Memory B cell (primary cell): ENCODE results near the gene PLPPR2.
"Not testable (repeated sequence)": the region's sequence is repeated elsewhere in the genome, so short reads cannot be mapped to it uniquely, and the experiment has no call there.

Experiments
- ATAC-seq: fragments of 150-1000 bp; cut with Tn5 transposase; 2 replicates; pipeline ENCODE4 v1.10.0; 2021; ENCODE audit warnings: low read depth, mild to moderate bottlenecking, moderate library complexity
- DNase-seq, 2 donors: peaks; one replicate each; pipeline ENCODE4 v3.0.0; 2022; ENCODE audit warnings: low spot score in 2 of 2
- H3K27ac Mint-ChIP-seq: one replicate; pipeline ENCODE4 v1.8.0; 2022; ENCODE audit warnings: mild to moderate bottlenecking, moderate library complexity, mixed read lengths
- H3K27me3 Mint-ChIP-seq: one replicate; pipeline ENCODE4 v1.8.0; 2022; ENCODE audit warnings: mixed read lengths
- H3K36me3 Mint-ChIP-seq: one replicate; pipeline ENCODE4 v1.8.0; 2022; ENCODE audit warnings: mild to moderate bottlenecking, mixed read lengths
- H3K4me1 Mint-ChIP-seq: one replicate; pipeline ENCODE4 v1.8.0; 2022; ENCODE audit warnings: mixed read lengths
- H3K4me3 Mint-ChIP-seq: one replicate; pipeline ENCODE4 v1.8.0; 2022; ENCODE audit warnings: mild to moderate bottlenecking, moderate library complexity, mixed read lengths
- H3K9me3 Mint-ChIP-seq: one replicate; pipeline ENCODE4 v1.8.0; 2022; ENCODE audit warnings: mixed read lengths

The PLPPR2 gene

GRCh38 chr19:11354102-11354501 is 1.1 kb upstream of the PLPPR2 start:
- peaks cover 11% of the 10 kb centered on the region for H3K4me1 Mint-ChIP-seq
- H3K36me3 Mint-ChIP-seq = peaks cover 11% of the 10 kb centered on the region
- H3K27ac Mint-ChIP-seq, ATAC-seq, DNase-seq, H3K9me3 Mint-ChIP-seq, H3K4me3 Mint-ChIP-seq: not testable (repeated sequence)
- H3K27me3 Mint-ChIP-seq = peaks cover 15% of the 10 kb centered on the region

DNA sequence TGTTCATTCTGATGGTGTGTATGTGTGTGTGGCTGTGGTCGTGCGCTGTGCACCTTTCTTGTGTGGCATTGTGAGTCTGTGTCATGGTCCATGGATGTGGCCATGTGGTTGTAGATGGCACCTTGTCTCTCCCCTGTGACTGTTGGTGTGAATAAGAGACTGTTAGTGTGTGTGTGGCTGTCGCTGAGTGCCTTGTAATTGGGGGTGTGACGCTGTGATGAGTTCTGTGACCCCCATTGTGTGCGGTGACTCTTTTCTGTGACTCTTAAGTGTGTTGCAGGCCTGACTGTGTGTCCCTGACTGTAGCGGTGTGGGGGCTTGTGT is 804 bp downstream of the PLPPR2 start:
- Mint-ChIP-seq H3K4me3 (peak overlapping the region; percentile 71), H3K27ac (no peak overlapping the region), H3K9me3 (no peaks in the 10 kb centered on the region), H3K27me3 (peaks cover 17% of the 10 kb centered on the region), H3K4me1 (peaks cover 11% of the 10 kb centered on the region), H3K36me3 (peaks cover 3% of the 10 kb centered on the region)
- no peak for ATAC-seq
- no peak for DNase-seq

- no peaks in the 10 kb centered on the region for H3K9me3 Mint-ChIP-seq
- ATAC-seq = no peak
- peaks cover 11% of the 10 kb centered on the region for H3K4me1 Mint-ChIP-seq
- H3K36me3 Mint-ChIP-seq = peaks cover 3% of the 10 kb centered on the region
- H3K27ac Mint-ChIP-seq = no peak overlapping the region
- no peak overlapping the region for H3K4me3 Mint-ChIP-seq
- no peak for DNase-seq
- H3K27me3 Mint-ChIP-seq = peaks cover 17% of the 10 kb centered on the region
Observed at GRCh38 chr19:11356676-11357550, 1.7 kb downstream of the PLPPR2 start.

DNA sequence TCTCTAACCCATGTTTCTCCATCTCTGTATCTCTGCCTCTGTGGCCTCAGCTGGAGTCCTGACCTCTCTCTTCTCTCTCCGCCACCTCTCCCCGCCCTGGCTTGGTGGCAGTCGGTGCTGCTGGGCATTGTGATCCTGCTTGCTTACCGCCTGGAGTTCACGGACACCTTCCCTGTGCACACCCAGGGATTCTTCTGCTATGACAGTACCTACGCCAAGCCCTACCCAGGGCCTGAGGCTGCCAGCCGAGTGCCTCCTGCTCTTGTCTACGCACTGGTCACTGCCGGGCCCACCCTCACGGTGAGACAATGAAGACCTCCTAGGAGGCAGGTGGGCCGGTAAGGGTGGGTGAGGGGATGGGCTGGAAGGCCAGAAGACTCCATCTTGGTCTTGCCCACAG is 4.2 kb downstream of the PLPPR2 start:
- no peak for ATAC-seq
- Mint-ChIP-seq H3K9me3 (no peaks in the 10 kb centered on the region), H3K27ac (no peak overlapping the region), H3K4me1 (peaks cover 11% of the 10 kb centered on the region), H3K4me3 (no peak overlapping the region), H3K27me3 (peaks cover 17% of the 10 kb centered on the region), H3K36me3 (peaks cover 4% of the 10 kb centered on the region)
- no peak for DNase-seq

DNA sequence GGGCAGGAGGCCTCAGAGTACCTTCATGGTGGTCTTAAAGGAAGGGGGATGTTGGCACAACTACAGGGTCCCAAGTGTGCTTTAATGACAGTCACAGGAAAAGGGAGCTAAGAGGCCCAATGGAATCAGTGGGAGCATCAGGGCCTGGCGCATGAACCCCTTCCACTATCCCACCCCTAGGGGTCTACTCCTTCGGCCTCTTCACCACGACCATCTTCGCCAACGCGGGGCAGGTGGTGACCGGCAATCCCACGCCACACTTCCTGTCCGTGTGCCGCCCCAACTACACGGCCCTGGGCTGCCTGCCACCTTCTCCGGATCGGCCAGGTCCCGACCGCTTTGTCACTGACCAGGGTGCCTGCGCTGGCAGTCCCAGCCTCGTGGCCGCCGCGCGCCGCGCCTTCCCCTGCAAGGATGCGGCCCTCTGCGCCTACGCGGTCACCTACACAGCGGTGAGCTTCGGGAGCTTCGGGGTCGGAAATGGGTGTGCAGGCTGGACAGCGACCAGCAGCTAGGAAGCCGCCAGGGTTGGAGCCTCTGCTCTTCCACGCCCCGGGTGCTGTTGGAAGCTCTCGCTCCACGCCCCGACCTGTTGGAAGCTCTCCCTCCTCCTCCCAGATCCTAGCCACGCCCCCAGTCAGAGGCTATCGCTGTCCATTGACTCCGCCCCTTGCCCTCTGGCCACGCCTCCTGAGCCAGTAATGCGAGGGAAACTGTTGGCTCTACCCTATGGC is 6.0 kb downstream of the PLPPR2 start:
- no peak overlapping the region for H3K27ac Mint-ChIP-seq

GRCh38 chr19:11361771-11362731 is 6.8 kb downstream of the PLPPR2 start:
- Mint-ChIP-seq H3K4me3 (no peak overlapping the region), H3K27ac (no peak overlapping the region), H3K36me3 (peaks cover 9% of the 10 kb centered on the region), H3K4me1 (peaks cover 4% of the 10 kb centered on the region), H3K9me3 (no peaks in the 10 kb centered on the region), H3K27me3 (peaks cover 2% of the 10 kb centered on the region)
- DNase-seq = no peak
- no peak for ATAC-seq

More for the DNA sequence above, 6.0 kb downstream of the PLPPR2 start:
- DNase-seq (no peak), ATAC-seq (no peak)
- H3K9me3 Mint-ChIP-seq = no peaks in the 10 kb centered on the region
- H3K27me3 Mint-ChIP-seq = peaks cover 9% of the 10 kb centered on the region
- H3K4me3 Mint-ChIP-seq = no peak overlapping the region
- H3K4me1 Mint-ChIP-seq = peaks cover 4% of the 10 kb centered on the region
- peaks cover 7% of the 10 kb centered on the region for H3K36me3 Mint-ChIP-seq

GRCh38 chr19:11363881-11364280 is 8.6 kb downstream of the PLPPR2 start:
- peaks cover 14% of the 10 kb centered on the region for H3K36me3 Mint-ChIP-seq
- DNase-seq (no peak), ATAC-seq (no peak)
- H3K27ac Mint-ChIP-seq = no peak overlapping the region
- peaks cover 2% of the 10 kb centered on the region for H3K27me3 Mint-ChIP-seq
- no peaks in the 10 kb centered on the region for H3K9me3 Mint-ChIP-seq
- peaks cover 2% of the 10 kb centered on the region for H3K4me1 Mint-ChIP-seq
- no peak overlapping the region for H3K4me3 Mint-ChIP-seq

DNA sequence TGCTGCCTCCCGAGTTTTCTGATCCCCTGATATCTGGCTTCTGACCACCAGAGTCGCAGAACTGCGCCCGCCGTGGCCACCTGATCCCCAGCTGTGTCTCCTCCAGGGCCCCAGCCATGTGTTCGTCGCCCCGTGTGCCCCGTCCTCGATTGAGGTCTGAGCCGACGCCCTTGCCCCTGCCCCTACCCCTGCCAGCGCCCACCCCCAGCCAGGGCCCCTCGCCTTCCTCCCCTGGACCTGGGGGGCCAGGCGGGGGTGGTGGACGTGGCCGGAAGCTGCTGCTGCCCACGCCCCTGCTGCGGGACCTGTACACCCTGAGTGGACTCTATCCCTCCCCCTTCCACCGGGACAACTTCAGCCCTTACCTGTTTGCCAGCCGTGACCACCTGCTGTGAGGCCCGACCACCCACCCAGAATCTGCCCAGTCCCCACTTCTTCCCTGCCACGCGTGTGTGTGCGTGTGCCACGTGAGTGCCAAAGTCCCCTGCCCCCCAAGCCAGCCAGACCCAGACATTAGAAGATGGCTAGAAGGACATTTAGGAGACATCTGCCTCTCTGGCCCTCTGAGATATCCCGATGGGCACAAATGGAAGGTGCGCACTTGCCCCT is 9.2 kb downstream of the PLPPR2 start:
- ATAC-seq (no peak), DNase-seq (no peak)
- Mint-ChIP-seq H3K27ac (no peak overlapping the region), H3K36me3 (peaks cover 18% of the 10 kb centered on the region), H3K27me3 (no peaks in the 10 kb centered on the region), H3K4me1 (peaks cover 5% of the 10 kb centered on the region), H3K9me3 (no peaks in the 10 kb centered on the region), H3K4me3 (no peak overlapping the region)

- peaks cover 6% of the 10 kb centered on the region for H3K4me1 Mint-ChIP-seq
- ATAC-seq (no peak), DNase-seq (no peak)
- no peak overlapping the region for H3K4me3 Mint-ChIP-seq
- no peaks in the 10 kb centered on the region for H3K9me3 Mint-ChIP-seq
- H3K27me3 Mint-ChIP-seq = no peaks in the 10 kb centered on the region
- no peak overlapping the region for H3K27ac Mint-ChIP-seq
- H3K36me3 Mint-ChIP-seq = peaks cover 23% of the 10 kb centered on the region
Observed at GRCh38 chr19:11364935-11365334, 9.7 kb downstream of the PLPPR2 start.

- Mint-ChIP-seq H3K4me1 (peaks cover 6% of the 10 kb centered on the region), H3K9me3 (no peaks in the 10 kb centered on the region), H3K27ac (no peak overlapping the region), H3K27me3 (no peaks in the 10 kb centered on the region), H3K4me3 (no peak overlapping the region), H3K36me3 (peaks cover 24% of the 10 kb centered on the region)
- no peak for ATAC-seq
- DNase-seq = no peak
Observed at GRCh38 chr19:11365557-11366117, 10.4 kb downstream of the PLPPR2 start.

DNA sequence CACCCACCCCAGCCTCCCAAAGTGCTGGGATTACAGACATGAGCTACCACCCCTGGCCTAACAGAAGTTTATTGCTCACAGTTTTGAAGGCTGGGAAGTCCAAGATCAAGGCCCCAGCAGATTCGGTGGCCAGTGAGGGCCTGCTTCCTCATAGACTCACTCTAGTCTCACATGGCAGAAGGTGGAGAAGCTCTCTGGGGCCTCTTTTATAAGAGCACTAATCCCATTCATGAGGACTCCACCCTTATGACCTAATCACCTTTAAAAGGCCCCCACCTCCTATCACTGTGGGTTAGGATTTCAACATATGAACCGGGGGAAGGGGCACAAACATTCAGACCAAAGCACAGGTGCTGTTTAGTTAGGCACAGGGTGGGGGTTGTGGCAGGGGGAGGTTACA is 12.3 kb downstream of the PLPPR2 start:
- H3K4me1 Mint-ChIP-seq = peaks cover 6% of the 10 kb centered on the region
- no peaks in the 10 kb centered on the region for H3K27me3 Mint-ChIP-seq
- no peak overlapping the region for H3K4me3 Mint-ChIP-seq
- no peaks in the 10 kb centered on the region for H3K9me3 Mint-ChIP-seq
- DNase-seq = no peak
- no peak for ATAC-seq
- no peak overlapping the region for H3K27ac Mint-ChIP-seq
- H3K36me3 Mint-ChIP-seq = peaks cover 28% of the 10 kb centered on the region

DNA sequence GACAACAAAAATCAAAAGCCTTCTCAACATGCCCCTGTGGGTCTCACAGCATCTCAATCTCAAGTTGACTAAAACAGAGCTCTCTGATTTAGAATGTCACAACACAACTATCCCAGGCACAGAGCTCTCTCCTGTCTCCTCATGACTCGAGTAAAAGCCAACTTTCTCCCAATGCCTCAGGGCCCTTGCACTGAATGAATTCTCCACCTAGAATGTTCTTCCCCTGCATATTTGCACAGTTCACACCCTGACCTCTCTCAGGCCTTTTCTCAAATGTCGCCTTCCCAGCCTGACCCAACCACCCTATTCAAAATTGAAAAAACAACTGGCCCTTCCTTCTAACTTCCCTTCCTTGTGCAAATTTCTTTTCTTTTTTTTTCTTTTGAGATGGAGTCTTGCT is 15.5 kb downstream of the PLPPR2 start:
- Mint-ChIP-seq H3K9me3 (no peaks in the 10 kb centered on the region), H3K4me3 (no peak overlapping the region), H3K4me1 (peaks cover 13% of the 10 kb centered on the region), H3K36me3 (peaks cover 24% of the 10 kb centered on the region), H3K27me3 (no peaks in the 10 kb centered on the region), H3K27ac (no peak overlapping the region)
- DNase-seq = no peak
- ATAC-seq = no peak

GRCh38 chr19:11373166-11373884 is 18.1 kb downstream of the PLPPR2 start:
- Mint-ChIP-seq H3K4me1 (peaks cover 20% of the 10 kb centered on the region), H3K36me3 (peaks cover 18% of the 10 kb centered on the region), H3K27me3 (no peaks in the 10 kb centered on the region), H3K9me3 (no peaks in the 10 kb centered on the region), H3K4me3 (peak overlapping the region; percentile 41), H3K27ac (peak overlapping the region; percentile 37)
- ATAC-seq (no peak), DNase-seq (no peak)
